Measurements from ENCODE around the gene CAMK4.

CAMK4 gene

GRCh38 chr5:111494355-111494999, 270.3 kb downstream of the CAMK4 start:
- DNase-seq (ENCODE audit: low read depth, low spot score), result no peak
- in situ Hi-C loops (cut with HindIII; ENCODE audit: low sequenced_read_pairs), result no loop called here
- no peak for TF ChIP-seq CTCF (IDR thresholded peaks at IDR 0.05; ENCODE audit: low read depth, low read length)
- H3K4me3 ChIP-seq (ENCODE audit: low read depth, low read length), result no peak overlapping the region

- TF ChIP-seq CTCF (IDR thresholded peaks at IDR 0.05; ENCODE audit: low read depth, low read length), result no peak
- in situ Hi-C loops (cut with HindIII; ENCODE audit: low sequenced_read_pairs), result no loop called here
- no peak overlapping the region for H3K4me3 ChIP-seq (ENCODE audit: low read depth, low read length)
- no peak for DNase-seq (ENCODE audit: low read depth, low spot score)
Observed at GRCh38 chr5:111495159-111495558, 271.0 kb downstream of the CAMK4 start.

- no peak for TF ChIP-seq CTCF (IDR thresholded peaks at IDR 0.05; ENCODE audit: low read depth, low read length)
- in situ Hi-C loops (cut with HindIII; ENCODE audit: low sequenced_read_pairs), result no loop called here
- DNase-seq (ENCODE audit: low read depth, low spot score), result no peak
- H3K4me3 ChIP-seq (ENCODE audit: low read depth, low read length), result no peak overlapping the region
Observed at GRCh38 chr5:111498346-111498745, 274.2 kb downstream of the CAMK4 start.

- no peak for TF ChIP-seq CTCF (IDR thresholded peaks at IDR 0.05; ENCODE audit: low read depth, low read length)
- in situ Hi-C loops (cut with HindIII; ENCODE audit: low sequenced_read_pairs), result no loop called here
- H3K4me3 ChIP-seq (ENCODE audit: low read depth, low read length), result no peak overlapping the region
- no peak for DNase-seq (ENCODE audit: low read depth, low spot score)
Observed at GRCh38 chr5:111502956-111503355, 278.8 kb downstream of the CAMK4 start.

- no peak for TF ChIP-seq CTCF (IDR thresholded peaks at IDR 0.05; ENCODE audit: low read depth, low read length)
- DNase-seq (ENCODE audit: low read depth, low spot score), result no peak
- in situ Hi-C loops (cut with HindIII; ENCODE audit: low sequenced_read_pairs), result no loop called here
Observed at GRCh38 chr5:111505096-111505495, 280.9 kb downstream of the CAMK4 start.

GRCh38 chr5:111507276-111507675, 283.1 kb downstream of the CAMK4 start:
- no peak for DNase-seq (ENCODE audit: low read depth, low spot score)
- TF ChIP-seq CTCF (IDR thresholded peaks at IDR 0.05; ENCODE audit: low read depth, low read length), result no peak
- in situ Hi-C loops (cut with HindIII; ENCODE audit: low sequenced_read_pairs), result no loop called here
- H3K4me3 ChIP-seq (ENCODE audit: low read depth, low read length), result no peak overlapping the region

More at GRCh38 chr5:111505096-111505495, 280.9 kb downstream of the CAMK4 start:
- no peak overlapping the region for H3K4me3 ChIP-seq (ENCODE audit: low read depth, low read length)
